SU-DHL-6 (cell line): ENCODE measurements around the gene C1orf198.

Source experiments
- H2AFZ ChIP-seq: fragments of 200-600 bp; sonication (generic); 2 replicates; pipeline ENCODE4 v1.6.1; 2014; ENCODE audit warnings: low read depth, mild to moderate bottlenecking, moderate library complexity, mixed read lengths, antibody characterized with exemption, low read length; ENCODE audit not compliant: severe bottlenecking
- H3F3A ChIP-seq: fragments of 200-600 bp; shearing (Covaris generic); 2 replicates; pipeline ENCODE4 v1.6.0; 2016; ENCODE audit warnings: antibody characterized with exemption, mild to moderate bottlenecking; ENCODE audit not compliant: insufficient read depth
- H3K27ac ChIP-seq: fragments of 200-600 bp; sonication (generic); 2 replicates; pipeline ENCODE4 v1.5.1; 2016; ENCODE audit warnings: low read depth, mild to moderate bottlenecking, low read length, moderate library complexity, mixed read lengths
- H3K27me3 ChIP-seq: fragments of 200-600 bp; sonication (generic), shearing (Covaris generic); 2 replicates; pipeline ENCODE4 v1.6.0; 2014; ENCODE audit warnings: mild to moderate bottlenecking, low read length
- H3K36me3 ChIP-seq: fragments of 200-600 bp; sonication (generic); 2 replicates; pipeline ENCODE4 v1.6.1; 2014; ENCODE audit warnings: mild to moderate bottlenecking, low read length, mixed read lengths
- H3K4me2 ChIP-seq: fragments of 300-600, 200-600 bp; shearing (Covaris generic), sonication (generic); 2 replicates; pipeline ENCODE4 v1.6.0; 2014; ENCODE audit warnings: low read length, low read depth, mild to moderate bottlenecking; ENCODE audit not compliant: poor library complexity, severe bottlenecking
- H3K4me3 ChIP-seq: fragments of 200-600 bp; sonication (generic); 2 replicates; pipeline ENCODE4 v1.5.1; 2014; ENCODE audit warnings: antibody characterized with exemption, low read length, mild to moderate bottlenecking, mixed read lengths; ENCODE audit not compliant: insufficient read depth, poor library complexity, severe bottlenecking
- H3K79me2 ChIP-seq: fragments of 200-600 bp; sonication (generic); 2 replicates; pipeline ENCODE4 v1.6.1; 2014; ENCODE audit warnings: mild to moderate bottlenecking, low read length, moderate library complexity; ENCODE audit not compliant: insufficient read depth
- H3K9ac ChIP-seq: fragments of 200-600 bp; sonication (generic); 2 replicates; pipeline ENCODE4 v1.7.0; 2014; ENCODE audit warnings: mild to moderate bottlenecking, low read length
- H3K9me2 ChIP-seq: fragments of 200-600 bp; sonication (generic); replicated peaks from 2 replicates; pipeline ENCODE4 v1.6.1; 2014; ENCODE audit warnings: low read length; ENCODE audit not compliant: insufficient read depth
- H3K9me3 ChIP-seq: fragments of 200-600 bp; sonication (generic); 2 replicates; pipeline ENCODE4 v1.6.1; 2014; ENCODE audit warnings: low read length, mixed read lengths; ENCODE audit not compliant: insufficient read depth
- H4K20me1 ChIP-seq: fragments of 200-600 bp; sonication (generic); 2 replicates; pipeline ENCODE4 v1.6.1; 2014; ENCODE audit warnings: low read depth, mild to moderate bottlenecking, antibody characterized with exemption, low read length, moderate library complexity, mixed read lengths
- EZH2phosphoT487 ChIP-seq: fragments of 200-600 bp; sonication (generic), shearing (Covaris generic); conservative IDR thresholded peaks from 2 replicates; pipeline ENCODE4 v1.6.1; 2018; ENCODE audit warnings: mild to moderate bottlenecking, antibody characterized with exemption, low read length, moderate library complexity, mixed read lengths
- TF ChIP-seq, protein P1 (sequence below): fragments of 200-600 bp; sonication (generic); IDR thresholded peaks from one replicate; pipeline ENCODE4 v1.5.1; 2017; ENCODE audit warnings: antibody characterized with exemption, mild to moderate bottlenecking, low read length, moderate library complexity; ENCODE audit not compliant: insufficient read depth, poor library complexity, severe bottlenecking

C1orf198 gene

DNA sequence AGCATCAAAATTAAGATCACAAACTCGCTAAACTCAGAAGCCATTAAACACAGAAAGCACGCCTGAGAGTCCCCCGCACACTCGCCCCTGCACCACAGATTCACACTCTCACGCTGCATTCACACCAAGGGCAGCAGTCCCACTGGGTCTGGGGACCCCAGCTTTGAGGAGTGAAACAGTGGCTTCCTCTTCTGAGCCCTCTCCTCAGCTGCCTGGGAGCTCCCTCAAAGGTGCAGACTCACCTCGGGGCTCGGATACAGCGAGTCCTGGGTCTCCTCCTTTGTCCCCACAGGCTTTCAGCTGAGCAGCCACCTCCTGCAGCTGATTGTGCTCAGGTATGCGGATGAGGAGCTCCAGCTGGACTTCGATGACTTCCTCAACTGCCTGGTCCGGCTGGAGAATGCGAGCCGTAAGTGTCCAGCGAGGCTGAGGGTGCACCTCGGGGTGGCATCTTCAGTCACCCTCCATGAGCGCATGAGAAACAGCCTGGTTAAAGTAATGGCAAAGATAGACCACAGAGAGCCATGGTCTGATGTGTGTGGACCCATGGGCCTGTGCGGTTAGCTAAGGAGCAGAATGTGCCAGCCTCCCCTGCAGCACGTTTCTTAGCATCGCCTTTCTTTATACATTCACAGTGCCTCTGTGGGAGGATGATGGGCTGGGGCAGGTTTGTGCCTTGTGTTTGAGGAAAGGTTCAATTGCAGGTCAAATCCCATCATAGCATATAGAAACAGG lies 73.3 kb downstream of the C1orf198 start:
- no peak overlapping the region for H3K9ac ChIP-seq
- no peaks in the 10 kb centered on the region for H4K20me1 ChIP-seq
- no peaks in the 10 kb centered on the region for H3K79me2 ChIP-seq
- H3K4me3 ChIP-seq: no peak overlapping the region
- no peaks in the 10 kb centered on the region for H3K36me3 ChIP-seq
- H3K27me3 ChIP-seq: no peaks in the 10 kb centered on the region
- no peak overlapping the region for H3K4me2 ChIP-seq
- H3K9me2 ChIP-seq: no peaks in the 10 kb centered on the region
- no peak overlapping the region for H2AFZ ChIP-seq
- no peak overlapping the region for H3K27ac ChIP-seq
- H3F3A ChIP-seq: no peaks in the 10 kb centered on the region
- no peak for TF ChIP-seq EZH2phosphoT487
- TF ChIP-seq, protein P1, sequence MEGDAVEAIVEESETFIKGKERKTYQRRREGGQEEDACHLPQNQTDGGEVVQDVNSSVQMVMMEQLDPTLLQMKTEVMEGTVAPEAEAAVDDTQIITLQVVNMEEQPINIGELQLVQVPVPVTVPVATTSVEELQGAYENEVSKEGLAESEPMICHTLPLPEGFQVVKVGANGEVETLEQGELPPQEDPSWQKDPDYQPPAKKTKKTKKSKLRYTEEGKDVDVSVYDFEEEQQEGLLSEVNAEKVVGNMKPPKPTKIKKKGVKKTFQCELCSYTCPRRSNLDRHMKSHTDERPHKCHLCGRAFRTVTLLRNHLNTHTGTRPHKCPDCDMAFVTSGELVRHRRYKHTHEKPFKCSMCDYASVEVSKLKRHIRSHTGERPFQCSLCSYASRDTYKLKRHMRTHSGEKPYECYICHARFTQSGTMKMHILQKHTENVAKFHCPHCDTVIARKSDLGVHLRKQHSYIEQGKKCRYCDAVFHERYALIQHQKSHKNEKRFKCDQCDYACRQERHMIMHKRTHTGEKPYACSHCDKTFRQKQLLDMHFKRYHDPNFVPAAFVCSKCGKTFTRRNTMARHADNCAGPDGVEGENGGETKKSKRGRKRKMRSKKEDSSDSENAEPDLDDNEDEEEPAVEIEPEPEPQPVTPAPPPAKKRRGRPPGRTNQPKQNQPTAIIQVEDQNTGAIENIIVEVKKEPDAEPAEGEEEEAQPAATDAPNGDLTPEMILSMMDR: no peak
- no peaks in the 10 kb centered on the region for H3K9me3 ChIP-seq

DNA sequence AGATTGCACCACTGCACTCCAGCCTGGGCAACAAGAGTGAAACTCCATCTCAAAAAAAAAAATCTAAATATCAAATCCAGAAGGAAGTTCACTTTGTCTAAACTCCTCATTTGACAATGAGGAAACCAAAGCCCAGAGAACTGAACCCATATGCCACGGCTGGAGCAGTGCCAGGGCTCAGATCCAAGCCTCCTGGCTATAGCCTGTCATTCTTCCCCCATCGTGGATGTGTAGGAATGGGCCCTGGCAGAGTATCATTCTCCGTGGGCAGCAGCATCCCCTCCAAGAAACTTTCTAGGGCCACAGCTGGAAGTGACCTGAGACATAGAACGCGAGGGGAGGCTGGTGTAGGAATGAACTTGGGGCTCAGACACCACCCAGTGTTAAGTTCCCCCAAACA lies 73.9 kb downstream of the C1orf198 start:
- no peaks in the 10 kb centered on the region for H3K9me3 ChIP-seq
- H3K27ac ChIP-seq: no peak overlapping the region
- H3K4me3 ChIP-seq: no peak overlapping the region
- no peaks in the 10 kb centered on the region for H3F3A ChIP-seq
- H2AFZ ChIP-seq: no peak overlapping the region
- no peaks in the 10 kb centered on the region for H4K20me1 ChIP-seq
- H3K9ac ChIP-seq: no peak overlapping the region
- H3K9me2 ChIP-seq: no peaks in the 10 kb centered on the region
- no peaks in the 10 kb centered on the region for H3K27me3 ChIP-seq
- no peaks in the 10 kb centered on the region for H3K36me3 ChIP-seq
- no peak overlapping the region for H3K4me2 ChIP-seq
- H3K79me2 ChIP-seq: no peaks in the 10 kb centered on the region
- no peak for TF ChIP-seq EZH2phosphoT487
- TF ChIP-seq, protein P1: no peak

DNA sequence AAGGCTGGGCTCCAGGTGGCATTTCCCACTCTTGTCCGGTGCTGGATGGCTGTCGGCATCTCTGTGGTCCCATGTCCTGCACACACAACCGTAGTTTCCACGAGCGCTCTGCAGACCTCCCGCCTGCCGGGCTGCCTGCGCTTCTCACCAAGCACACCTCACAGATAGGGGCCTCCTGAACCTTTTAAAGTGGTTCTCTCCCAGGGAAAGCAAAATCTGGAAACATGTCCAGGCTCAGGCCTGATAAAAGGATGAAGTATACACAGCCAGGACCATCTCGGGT lies 74.9 kb downstream of the C1orf198 start:
- Histone ChIP-seq H4K20me1 (no peaks in the 10 kb centered on the region), H3K79me2 (no peaks in the 10 kb centered on the region), H3K4me3 (no peak overlapping the region), H2AFZ (no peak overlapping the region), H3K27me3 (no peaks in the 10 kb centered on the region), H3K9me2 (no peaks in the 10 kb centered on the region), H3K27ac (no peak overlapping the region), H3K9me3 (no peaks in the 10 kb centered on the region), H3K9ac (no peak overlapping the region), H3K36me3 (no peaks in the 10 kb centered on the region), H3K4me2 (no peak overlapping the region), H3F3A (no peaks in the 10 kb centered on the region)
- TF ChIP-seq, protein P1: no peak
- TF ChIP-seq EZH2phosphoT487: no peak
